ENCODE results near the gene MRPL11.
"Not testable (repeated sequence)": the region's sequence is repeated elsewhere in the genome, so short reads cannot be mapped to it uniquely, and the experiment has no call there.

The MRPL11 gene

DNA sequence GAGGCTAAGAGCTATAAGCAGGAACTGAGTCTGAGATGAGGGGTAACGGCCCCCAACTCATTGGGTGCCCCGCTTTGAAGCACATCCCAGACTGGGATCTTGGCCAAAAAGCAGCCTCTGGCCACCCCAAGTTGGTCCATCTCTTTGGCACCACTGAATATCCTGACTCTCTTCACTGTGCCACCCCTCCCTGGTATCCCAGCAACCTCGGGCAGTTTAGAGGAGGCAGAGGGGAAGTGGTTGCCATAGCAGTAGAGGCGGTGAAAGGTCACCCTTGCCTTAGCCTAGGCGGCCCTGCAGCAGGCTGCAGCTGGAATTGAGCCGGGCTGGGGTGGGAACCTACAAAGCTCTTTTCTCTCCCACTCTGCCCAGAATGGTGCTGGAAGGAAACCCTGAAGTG, 29.1 kb upstream of the MRPL11 start:
- H3K4me3 Mint-ChIP-seq = peak overlapping the region; percentile 91
- H3K27ac Mint-ChIP-seq = no peak overlapping the region

DNA sequence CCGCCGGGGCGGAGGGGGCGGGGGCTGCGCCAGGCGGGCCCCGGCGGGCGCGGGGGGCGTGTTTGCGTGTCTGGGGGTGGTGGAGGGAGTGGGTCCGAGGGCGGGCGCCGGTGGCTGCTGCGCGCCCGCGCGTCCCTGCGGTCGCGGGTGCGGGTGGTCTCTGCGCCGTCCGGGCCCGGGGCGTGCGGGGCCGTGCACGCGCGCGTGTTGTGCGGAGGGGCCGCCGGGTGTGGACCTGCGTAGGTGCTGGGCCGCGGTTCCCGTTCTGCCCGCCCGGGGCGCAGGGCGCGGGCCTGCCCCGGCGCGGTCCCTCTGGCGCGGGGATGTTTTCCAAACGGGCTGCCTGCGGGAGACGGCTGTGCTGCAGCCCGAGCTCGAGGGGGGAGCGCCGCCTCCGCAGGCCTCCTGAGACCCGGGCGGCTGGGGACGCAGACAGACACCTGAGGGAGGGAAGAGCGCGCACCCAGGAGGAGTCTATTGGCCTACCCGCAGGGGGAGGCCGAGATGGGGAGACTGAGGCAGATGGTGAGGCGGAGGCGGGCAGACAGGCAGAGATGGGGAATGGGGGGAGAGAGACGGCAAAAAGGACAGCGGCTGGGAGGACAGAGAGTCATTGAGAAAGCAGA, 28.5 kb upstream of the MRPL11 start:
- Mint-ChIP-seq H3K9me3 (peaks cover 16% of the 10 kb centered on the region), H3K36me3 (ENCODE audit: low read depth) (peaks cover 6% of the 10 kb centered on the region), H3K27ac (no peak overlapping the region), H3K27me3 (ENCODE audit: low read depth, poor library complexity) (peaks cover 20% of the 10 kb centered on the region), H3K4me3 (peak overlapping the region; percentile 91), H3K4me1 (peaks cover 49% of the 10 kb centered on the region)
- TF ChIP-seq CTCF (IDR thresholded peaks at IDR 0.05) = peak; percentile 16
- no peak for DNase-seq

More for the DNA sequence above, 29.1 kb upstream of the MRPL11 start:
- TF ChIP-seq CTCF (IDR thresholded peaks at IDR 0.05) = no peak
- peak; percentile 47 for DNase-seq
- Mint-ChIP-seq H3K9me3 (peaks cover 10% of the 10 kb centered on the region), H3K36me3 (ENCODE audit: low read depth) (peaks cover 6% of the 10 kb centered on the region), H3K27me3 (ENCODE audit: low read depth, poor library complexity) (peaks cover 20% of the 10 kb centered on the region), H3K4me1 (peaks cover 49% of the 10 kb centered on the region)

DNA sequence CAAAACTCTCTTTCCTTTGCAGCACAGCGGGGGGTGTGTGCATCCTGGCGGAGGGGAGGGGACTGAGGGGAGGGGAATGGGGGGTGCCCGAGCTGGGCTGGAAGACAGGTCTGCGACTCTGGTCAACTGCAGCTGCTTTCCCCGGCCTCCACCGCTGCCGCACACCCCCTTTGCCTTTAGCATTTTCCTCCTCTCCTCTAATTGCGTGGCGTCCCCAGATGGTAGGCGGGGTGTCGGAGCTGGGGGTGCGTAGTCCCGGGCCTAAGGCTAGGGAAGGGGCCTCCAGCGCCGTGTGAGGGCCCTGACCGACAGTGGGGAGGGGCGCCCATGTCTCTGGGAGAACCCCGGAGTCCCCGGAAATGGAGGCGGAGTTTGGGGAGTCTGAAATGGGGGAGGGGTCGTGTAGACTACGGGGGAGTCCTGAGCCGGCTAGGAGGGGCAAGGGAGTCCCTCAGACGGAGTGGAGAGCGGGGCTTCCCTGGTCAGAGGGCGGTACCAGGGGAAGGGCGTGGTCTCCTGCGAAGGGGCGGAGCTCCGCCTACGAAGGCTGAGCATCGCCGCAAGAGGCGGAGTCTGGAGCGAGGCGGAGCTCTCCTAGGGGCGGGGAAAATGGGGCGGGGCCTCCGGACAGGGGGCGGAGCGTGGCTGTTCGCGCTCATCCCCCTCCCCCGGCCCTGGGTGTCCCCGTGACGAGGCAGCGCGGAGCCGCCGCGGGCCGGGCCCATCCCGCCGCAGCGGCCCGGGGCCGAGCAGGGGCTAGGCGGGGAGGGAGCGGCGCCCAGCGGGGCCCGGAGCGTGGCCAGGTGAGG, 27.8 kb upstream of the MRPL11 start, which contains the start of gene PELI3:
Gene PELI3 (plus strand): TSS at position 681 of the 809 bp plus-strand sequence. CDS start 1,224 bp downstream, outside the sequence.
- H3K4me3 Mint-ChIP-seq = peak within 1 kb of the TSS; percentile 91
- peak; percentile 98 for DNase-seq
- H3K36me3 Mint-ChIP-seq (ENCODE audit: low read depth) = peaks cover 6% of the 10 kb centered on the region
- peaks cover 20% of the 10 kb centered on the region for H3K9me3 Mint-ChIP-seq
- peaks cover 49% of the 10 kb centered on the region for H3K4me1 Mint-ChIP-seq
- no peak for TF ChIP-seq CTCF (IDR thresholded peaks at IDR 0.05)
- H3K27ac Mint-ChIP-seq = no peak within 1 kb of the TSS
- H3K27me3 Mint-ChIP-seq (ENCODE audit: low read depth, poor library complexity) = peaks cover 20% of the 10 kb centered on the region

- TF ChIP-seq CTCF (IDR thresholded peaks at IDR 0.05) = no peak
- Mint-ChIP-seq H3K4me1 (peaks cover 43% of the 10 kb centered on the region), H3K27me3 (ENCODE audit: low read depth, poor library complexity) (peaks cover 20% of the 10 kb centered on the region), H3K9me3 (peaks cover 24% of the 10 kb centered on the region), H3K4me3 (peak overlapping the region; percentile 90), H3K27ac (no peak overlapping the region), H3K36me3 (ENCODE audit: low read depth) (no peaks in the 10 kb centered on the region)
- no peak for DNase-seq
Observed at GRCh38 chr11:66465373-66466224, 27.0 kb upstream of the MRPL11 start.

DNA sequence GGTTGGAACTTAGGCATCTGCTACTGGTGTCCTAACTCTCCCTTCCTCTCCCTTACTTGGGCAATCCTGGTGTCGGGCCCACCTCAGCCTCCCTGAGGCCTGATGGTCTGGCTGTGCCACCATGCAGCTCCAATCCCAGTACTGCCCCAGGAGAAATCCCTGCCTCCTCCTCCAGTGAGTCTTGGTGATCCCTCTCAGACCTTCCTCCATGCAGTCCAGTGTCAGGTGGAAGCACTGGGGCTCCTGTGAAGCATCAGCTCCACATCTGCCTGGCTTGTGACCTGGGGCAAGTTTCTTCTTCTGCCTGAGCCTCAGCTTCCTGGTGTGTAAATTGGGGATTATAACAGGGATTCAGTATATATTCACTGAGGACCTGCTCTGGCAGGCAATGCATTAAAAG, 26.3 kb upstream of the MRPL11 start:
- Mint-ChIP-seq H3K27me3 (ENCODE audit: low read depth, poor library complexity) (peaks cover 18% of the 10 kb centered on the region), H3K27ac (no peak overlapping the region), H3K36me3 (ENCODE audit: low read depth) (no peaks in the 10 kb centered on the region), H3K4me3 (peak overlapping the region; percentile 90), H3K4me1 (peaks cover 36% of the 10 kb centered on the region), H3K9me3 (peaks cover 24% of the 10 kb centered on the region)
- no peak for DNase-seq
- no peak for TF ChIP-seq CTCF (IDR thresholded peaks at IDR 0.05)

GRCh38 chr11:66464116-66464515, 25.5 kb upstream of the MRPL11 start:
- Mint-ChIP-seq H3K9me3 (peaks cover 24% of the 10 kb centered on the region), H3K4me1 (peaks cover 31% of the 10 kb centered on the region), H3K27me3 (ENCODE audit: low read depth, poor library complexity) (peaks cover 23% of the 10 kb centered on the region)
- not testable (repeated sequence) for H3K4me3 Mint-ChIP-seq; DNase-seq; H3K27ac Mint-ChIP-seq; H3K36me3 Mint-ChIP-seq (ENCODE audit: low read depth)
